Gastroesophageal sphincter (tissue), 4 donors: ENCODE measurements around the gene GDF2. TPM values are rescaled to one million over a fixed set of nuclear protein-coding genes. Genes with fewer than 3 reads are reported as not detected.

Source experiments
- ATAC-seq: fragments of 150-250 bp; one replicate; pipeline ENCODE4 v1.9.1; 2016; ENCODE audit warnings: mild to moderate bottlenecking, moderate library complexity
- H3K27ac ChIP-seq, 4 donors: fragments of 200-600 bp; sonication (generic) in 3 of 4; 1 replicate in 3 of 4; 2 replicates in 1 of 4; pipeline ENCODE4 v1.5.1; 2016 to 2019
- H3K27me3 ChIP-seq: fragments of 200-600 bp; sonication (generic); one replicate; pipeline ENCODE4 v1.5.1; 2019
- H3K36me3 ChIP-seq, 2 donors: fragments of 200-600 bp; sonication (generic); one replicate each; pipeline ENCODE4 v1.5.1; 2019; ENCODE audit warnings: control low read depth in 1 of 2
- H3K4me1 ChIP-seq, 3 donors: fragments of 200-600 bp; sonication (generic); 1 replicate in 2 of 3; 2 replicates in 1 of 3; pipeline ENCODE4 v1.5.1; 2016 to 2019; ENCODE audit warnings: control low read depth in 2 of 3
- H3K4me3 ChIP-seq, 2 donors: fragments of 200-600 bp; sonication (generic); one replicate each; pipeline ENCODE4 v1.5.1; 2019; ENCODE audit warnings: mild to moderate bottlenecking in 1 of 2, moderate library complexity in 1 of 2
- H3K9me3 ChIP-seq, 3 donors: fragments of 200-600 bp; sonication (generic); one replicate each; pipeline ENCODE4 v1.5.1; 2017 to 2019; ENCODE audit warnings: control low read depth in 2 of 3
- CTCF ChIP-seq, 4 experiments: fragments of 200-600 bp in 2 of 4; fragments of 450-650 bp in 2 of 4; sonication (generic) in 1 of 4; IDR thresholded peaks; one replicate each; pipeline ENCODE4 v1.5.1; 2017 to 2019; ENCODE audit warnings: antibody characterized with exemption in 4 of 4, mild to moderate bottlenecking in 2 of 4, moderate library complexity in 2 of 4
- EP300 ChIP-seq: sonication (generic); formaldehyde crosslinking; IDR thresholded peaks from one replicate; pipeline ENCODE4 v1.6.1; 2017; ENCODE audit warnings: antibody characterized with exemption, mild to moderate bottlenecking
- POLR2A ChIP-seq, 2 donors: fragments of 450-650 bp; IDR thresholded peaks; one replicate each; pipeline ENCODE4 v1.6.1; 2017; ENCODE audit warnings: antibody characterized with exemption in 2 of 2, mild to moderate bottlenecking in 2 of 2, moderate library complexity in 1 of 2
- POLR2AphosphoS5 ChIP-seq: sonication (generic); formaldehyde crosslinking; IDR thresholded peaks from one replicate; pipeline ENCODE4 v1.6.1; 2017; ENCODE audit warnings: antibody characterized with exemption
- WGBS, 2 donors: methylation state at CpG; one replicate each; pipeline ENCODE4 v1.1.5; 2018; ENCODE audit warnings: low coverage in 1 of 2; 5-methylcytosine and 5-hydroxymethylcytosine counted together
- total RNA-seq, 4 donors: library from RNA; depleted of rRNA; stranded (reverse); fragments of >200 nt; gene quantifications; one replicate each; pipeline ENCODE4 v1.1.0, GENCODE V29; 2016

Gene GDF2
- total RNA-seq, 4 donors from 2014 or later, result not detected

- 17% methylated on average over 1 of the region's 2 CpGs; no CpG with 5 or more reads in 1 of the 2 donors for WGBS, 2 donors
- no peak for ATAC-seq
- no peak for TF ChIP-seq POLR2A (IDR thresholded peaks at IDR 0.05)
- no peak for TF ChIP-seq CTCF (IDR thresholded peaks at IDR 0.05)
- no peak for TF ChIP-seq POLR2AphosphoS5
- no peak for TF ChIP-seq EP300
- Histone ChIP-seq H3K9me3 (no peaks in the 10 kb centered on the region), H3K36me3 (no peaks in the 10 kb centered on the region), H3K4me1 (peaks cover 0 to 7% (median 1%) of the 10 kb centered on the region in 3 donors), H3K27me3 (peaks cover 40% of the 10 kb centered on the region), H3K27ac (no peak overlapping the region), H3K4me3 (no peak overlapping the region)
Measured at GRCh38 chr10:47305566-47305965, 16.7 kb upstream of the GDF2 start.

GRCh38 chr10:47306387-47307210 lies 15.7 kb upstream of the GDF2 start:
- WGBS, 2 donors, result 72 to 76% methylated on average over 6 to 8 of the region's 10 CpGs

GRCh38 chr10:47307381-47307780 lies 14.9 kb upstream of the GDF2 start:
- TF ChIP-seq POLR2AphosphoS5, result no peak
- no peak for TF ChIP-seq POLR2A (IDR thresholded peaks at IDR 0.05)
- TF ChIP-seq EP300, result no peak
- TF ChIP-seq CTCF (IDR thresholded peaks at IDR 0.05), result no peak
- 83 to 86% methylated on average over 2 of the region's 3 CpGs for WGBS, 2 donors
- Histone ChIP-seq H3K36me3 (no peaks in the 10 kb centered on the region), H3K27me3 (peaks cover 27% of the 10 kb centered on the region), H3K9me3 (no peaks in the 10 kb centered on the region), H3K4me1 (peaks cover 0 to 15% (median 0%) of the 10 kb centered on the region in 3 donors), H3K27ac (no peak overlapping the region), H3K4me3 (no peak overlapping the region)
- ATAC-seq, result no peak

More at GRCh38 chr10:47306387-47307210, 15.7 kb upstream of the GDF2 start:
- Histone ChIP-seq H3K4me3 (no peak overlapping the region), H3K9me3 (no peaks in the 10 kb centered on the region), H3K4me1 (peaks cover 0 to 10% (median 0%) of the 10 kb centered on the region in 3 donors), H3K27me3 (peaks cover 30% of the 10 kb centered on the region), H3K36me3 (no peaks in the 10 kb centered on the region), H3K27ac (no peak overlapping the region)
- no peak for TF ChIP-seq CTCF (IDR thresholded peaks at IDR 0.05)
- no peak for TF ChIP-seq POLR2A (IDR thresholded peaks at IDR 0.05)
- no peak for TF ChIP-seq POLR2AphosphoS5
- TF ChIP-seq EP300, result no peak
- ATAC-seq, result no peak

GRCh38 chr10:47308775-47309174 lies 13.5 kb upstream of the GDF2 start:
- H3K36me3 ChIP-seq, result no peaks in the 10 kb centered on the region
- no peak for ATAC-seq
- no peak for TF ChIP-seq POLR2AphosphoS5
- TF ChIP-seq POLR2A (IDR thresholded peaks at IDR 0.05), result no peak
- TF ChIP-seq EP300, result no peak
- TF ChIP-seq CTCF (IDR thresholded peaks at IDR 0.05), result no peak
- no peaks in the 10 kb centered on the region for H3K9me3 ChIP-seq
- H3K27me3 ChIP-seq, result peaks cover 13% of the 10 kb centered on the region
- H3K27ac ChIP-seq, result no peak overlapping the region
- H3K4me1 ChIP-seq, result peaks cover 0 to 15% (median 0%) of the 10 kb centered on the region in 3 donors
- H3K4me3 ChIP-seq, result no peak overlapping the region
- 60 to 75% methylated on average over 1 to 2 of the region's 9 CpGs for WGBS, 2 donors
